GM19438 (cell line): ENCODE data around the gene ACBD6.
"Not testable (repeated sequence)": the region's sequence is repeated elsewhere in the genome, so short reads cannot be mapped to it uniquely, and the experiment has no call there.

ENCODE experiments used
- ATAC-seq: cut with Tn5 transposase; IDR thresholded peaks from one replicate; pipeline ENCODE4 v1.9.1; 2021; ENCODE audit warnings: low read depth; ENCODE audit not compliant: unreplicated experiment

ACBD6 gene

DNA sequence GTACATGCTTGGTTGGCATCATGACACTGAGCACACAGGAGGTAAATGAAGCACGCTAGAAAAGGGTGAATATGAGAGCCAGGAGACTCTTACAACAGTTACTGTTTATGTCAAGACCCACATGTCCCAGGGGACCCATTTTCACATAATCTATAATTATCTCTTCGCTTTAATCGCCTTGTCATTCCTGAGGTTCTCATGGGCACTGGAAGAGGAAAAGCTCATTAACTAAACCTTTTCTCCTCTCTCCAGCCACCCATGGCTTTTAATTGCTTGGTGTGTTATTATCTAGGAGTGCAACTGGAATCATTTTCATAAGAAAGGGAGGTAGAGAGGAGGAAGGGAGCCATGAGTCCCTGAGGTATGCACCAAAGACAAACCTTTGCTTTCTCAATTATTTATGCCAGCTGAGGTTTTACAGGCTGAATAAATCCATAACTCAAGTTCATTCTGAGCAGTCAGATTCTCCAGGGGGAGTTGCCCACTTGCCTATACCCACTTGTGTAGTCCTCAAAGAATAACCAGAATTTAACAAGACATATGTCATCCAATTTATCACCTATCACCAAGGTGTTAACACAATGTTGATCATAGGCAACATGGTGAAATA lies 77.4 kb downstream of the ACBD6 start:
- no peak for ATAC-seq

DNA sequence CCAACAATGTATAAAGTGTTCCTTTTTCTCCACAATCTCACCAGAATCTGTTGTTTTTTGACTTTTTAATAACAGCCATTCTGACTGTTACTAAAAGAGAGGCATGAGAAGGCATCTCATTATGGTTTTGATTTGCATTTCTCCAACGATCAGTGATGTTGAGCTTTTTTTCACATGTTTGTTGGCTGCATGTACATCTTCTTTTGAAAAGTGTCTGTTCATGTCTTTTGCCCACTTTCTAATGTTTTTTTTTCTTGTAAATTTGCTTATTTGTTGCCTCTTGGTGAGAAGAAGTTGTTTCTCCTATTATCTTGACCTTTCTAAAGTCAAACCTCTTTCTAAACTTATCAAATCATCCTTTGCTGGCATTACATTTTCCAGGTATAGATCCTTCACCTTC lies 80.8 kb downstream of the ACBD6 start:
- ATAC-seq = no peak

- ATAC-seq = not testable (repeated sequence)
Measured at GRCh38 chr1:180421145-180421544, 81.2 kb downstream of the ACBD6 start.

- ATAC-seq = no peak
Measured at GRCh38 chr1:180415985-180416633, 86.3 kb downstream of the ACBD6 start.

DNA sequence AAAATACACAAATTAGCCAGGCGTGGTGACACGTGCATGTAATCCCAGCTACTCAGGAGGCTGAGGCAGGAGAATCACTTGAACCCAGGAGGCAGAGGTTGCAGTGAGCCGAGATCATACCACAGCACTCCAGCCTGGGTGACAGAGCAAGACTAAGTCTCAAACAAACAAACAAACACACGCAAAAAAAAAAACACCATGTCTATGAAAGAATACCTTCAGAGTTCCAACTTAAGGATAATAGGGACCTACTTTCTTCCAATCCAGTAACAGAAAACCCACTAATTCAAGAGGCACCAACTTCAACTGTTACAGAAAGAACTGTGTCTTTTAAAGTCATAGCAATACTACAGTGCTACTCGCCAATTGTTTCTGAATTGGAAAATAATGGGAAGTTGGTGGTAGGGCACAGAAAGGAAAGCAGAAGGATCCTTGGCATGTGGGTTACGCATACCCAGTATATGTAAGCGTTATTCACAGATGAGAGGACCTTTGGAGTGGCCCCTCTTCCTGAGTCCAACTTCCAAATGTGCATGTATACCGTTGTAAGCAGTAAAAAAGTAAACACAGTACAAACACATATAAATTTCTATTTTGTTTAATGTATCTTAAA lies 87.0 kb downstream of the ACBD6 start:
- no peak for ATAC-seq

GRCh38 chr1:180412583-180412982 lies 89.8 kb downstream of the ACBD6 start:
- no peak for ATAC-seq

- ATAC-seq = not testable (repeated sequence)
Measured at GRCh38 chr1:180408128-180408527, 94.2 kb downstream of the ACBD6 start.

GRCh38 chr1:180407051-180407450 lies 95.3 kb downstream of the ACBD6 start:
- no peak for ATAC-seq

DNA sequence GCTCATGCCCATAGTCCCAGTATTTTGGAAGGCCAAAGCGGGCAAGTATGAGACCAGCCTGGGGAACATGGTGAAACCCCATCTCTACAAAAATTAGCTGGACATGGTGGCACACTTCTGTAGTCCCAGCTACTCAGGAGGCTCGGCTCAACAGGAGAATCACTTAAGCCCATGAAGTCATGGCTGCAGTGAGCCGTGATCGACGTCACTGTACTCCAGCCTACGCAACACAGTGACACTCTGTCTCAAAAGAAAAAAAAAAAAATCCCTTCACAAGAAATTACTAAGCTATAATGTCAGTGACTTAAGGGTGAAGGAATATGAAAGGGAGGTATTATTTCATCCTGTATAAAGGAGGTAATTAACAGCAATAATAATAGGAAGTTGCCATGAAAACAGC lies 99.8 kb downstream of the ACBD6 start:
- ATAC-seq = no peak

- ATAC-seq = no peak
Measured at GRCh38 chr1:180402001-180402400, 100.4 kb downstream of the ACBD6 start.

GRCh38 chr1:180397175-180397574 lies 105.2 kb downstream of the ACBD6 start:
- ATAC-seq = no peak

GRCh38 chr1:180392427-180393145 lies 109.8 kb downstream of the ACBD6 start:
- ATAC-seq = no peak

- no peak for ATAC-seq
Measured at GRCh38 chr1:180392020-180392419, 110.4 kb downstream of the ACBD6 start.

GRCh38 chr1:180387413-180387812 lies 115.0 kb downstream of the ACBD6 start:
- ATAC-seq = no peak

- no peak for ATAC-seq
Measured at GRCh38 chr1:180386745-180387367, 115.5 kb downstream of the ACBD6 start.

DNA sequence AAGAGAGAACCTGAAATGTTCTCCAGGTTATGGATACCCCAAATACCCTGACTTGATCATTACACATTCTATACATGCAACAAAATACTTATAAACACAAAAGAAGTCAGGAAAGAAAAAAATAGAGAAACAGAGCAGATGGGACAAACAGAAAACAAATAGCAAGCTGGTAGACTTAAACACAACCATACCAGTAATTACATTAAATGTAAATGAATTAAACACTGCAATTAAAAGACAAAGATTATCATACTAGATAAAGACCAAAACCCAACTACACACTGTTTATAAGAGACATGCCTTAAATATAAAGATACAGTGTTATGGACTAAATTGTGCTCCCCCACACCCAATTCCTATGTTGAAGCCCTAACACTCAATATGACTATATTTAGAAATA lies 117.2 kb downstream of the ACBD6 start:
- no peak for ATAC-seq

DNA sequence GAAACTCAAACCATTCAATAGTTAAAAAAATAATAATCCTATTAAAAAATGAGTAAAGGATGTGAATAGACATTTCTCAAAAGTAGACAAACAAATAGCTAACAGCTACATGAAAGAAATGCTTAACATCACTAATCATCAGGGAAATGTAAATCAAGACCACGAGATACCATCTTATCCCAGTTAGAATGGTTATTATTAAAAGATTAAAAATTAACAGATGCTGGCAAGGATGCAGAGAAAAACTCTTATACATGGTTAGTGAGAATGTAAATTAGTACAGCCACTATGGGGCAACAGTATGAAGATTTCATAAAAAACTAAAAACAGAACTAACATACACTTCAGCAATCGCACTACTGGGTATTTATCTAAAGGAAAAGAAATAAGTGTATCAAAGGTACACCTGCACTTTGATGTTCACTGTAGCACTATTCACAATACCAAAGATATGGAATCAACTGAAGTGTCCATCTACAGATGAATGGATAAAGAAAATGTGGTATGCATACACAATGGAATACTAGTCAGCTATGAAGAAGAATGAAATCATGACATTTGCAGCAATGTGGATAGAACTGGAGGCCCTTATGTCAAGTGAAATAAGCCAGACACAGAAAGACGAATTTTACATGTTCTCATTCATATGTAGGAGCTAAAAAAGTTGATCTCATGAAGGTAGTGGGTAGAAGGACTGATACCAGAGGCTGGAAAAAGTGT lies 117.9 kb downstream of the ACBD6 start:
- ATAC-seq = no peak

DNA sequence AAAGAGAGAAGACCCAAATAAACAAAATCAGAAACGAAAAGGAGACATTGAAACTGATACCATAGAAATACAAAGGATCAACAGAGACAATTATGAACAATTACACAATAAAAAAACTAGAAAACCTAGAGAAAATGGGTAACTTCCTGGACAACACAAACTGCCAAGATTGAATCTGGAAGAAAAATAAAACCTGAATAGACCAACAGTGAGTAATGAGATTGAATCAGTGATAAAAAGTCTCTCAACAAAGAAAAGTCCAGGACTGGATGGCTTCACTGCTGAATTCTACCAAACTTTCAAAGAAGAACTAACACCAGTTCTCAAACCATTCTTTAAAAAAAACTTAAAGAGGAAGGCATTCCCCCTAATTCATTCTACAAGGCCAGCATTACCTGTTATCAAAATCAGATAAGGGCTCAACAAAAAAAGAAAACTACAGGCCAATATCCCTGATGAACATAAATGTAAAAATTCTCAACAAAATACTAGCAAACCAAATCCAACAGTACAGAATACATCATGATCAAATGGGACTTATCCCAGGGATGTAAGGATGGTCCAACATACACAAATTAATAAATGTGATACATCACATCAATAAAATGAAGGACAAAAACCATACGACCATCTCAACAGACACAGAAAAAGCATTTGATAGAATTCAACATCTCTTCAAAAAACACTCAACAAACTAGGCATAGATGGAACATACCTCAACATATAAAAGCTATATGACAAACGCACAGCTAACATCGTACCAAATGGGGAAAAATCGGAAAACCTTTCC lies 119.9 kb downstream of the ACBD6 start:
- ATAC-seq = no peak

DNA sequence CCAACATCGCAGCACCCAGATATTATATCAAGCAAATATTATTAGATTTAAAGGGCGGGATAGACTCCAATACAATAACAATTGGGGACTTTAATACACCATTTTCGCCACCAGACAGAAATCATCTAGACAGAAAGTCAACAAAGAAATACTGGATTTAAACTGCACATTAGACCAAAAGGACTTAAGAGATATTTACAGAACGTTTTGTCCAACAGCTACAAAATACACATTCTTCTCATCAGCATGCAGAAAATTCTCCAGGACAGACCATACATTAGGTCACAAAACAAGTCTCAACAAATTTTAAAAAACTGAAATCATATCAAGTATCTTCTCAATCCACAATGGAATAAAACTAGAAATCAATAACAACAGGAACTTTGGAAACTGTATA lies 121.2 kb downstream of the ACBD6 start:
- ATAC-seq = no peak
